ENCODE data around the gene CCDC73. TPM values are rescaled to one million over a fixed set of nuclear protein-coding genes. Genes with fewer than 3 reads are reported as not detected.
A peak's percentile ranks its signal among the peaks of the same experiment; 100 is the strongest.
"Not testable (repeated sequence)": the region's sequence is repeated elsewhere in the genome, so short reads cannot be mapped to it uniquely, and the experiment has no call there.

CCDC73 gene
- total RNA-seq, 1 donor: not detected

- no peak for TF ChIP-seq CTCF (IDR thresholded peaks at IDR 0.05; ENCODE audit: extremely low read depth, low read depth, low read length)
- Histone ChIP-seq H3K27me3 (ENCODE audit: insufficient read depth, low read length) (peaks cover 11% of the 10 kb centered on the region), H3K4me1 (ENCODE audit: insufficient read depth, low read length) (no peaks in the 10 kb centered on the region), H3K4me2 (ENCODE audit: insufficient read depth, low read length) (no peak overlapping the region), H3K79me2 (ENCODE audit: insufficient read depth, low read length) (no peaks in the 10 kb centered on the region), H3K9me3 (ENCODE audit: low read depth, low read length) (no peaks in the 10 kb centered on the region), H2AFZ (ENCODE audit: low read length) (no peak overlapping the region), H3K27ac (ENCODE audit: low read depth, low read length) (no peak overlapping the region), H3K36me3 (ENCODE audit: insufficient read depth, low read length) (no peaks in the 10 kb centered on the region), H3K4me3 (ENCODE audit: insufficient read depth, low read length) (no peak overlapping the region), H4K20me1 (ENCODE audit: insufficient read depth, low read length) (no peaks in the 10 kb centered on the region)
- DNase-seq (ENCODE audit: insufficient read length, low spot score, missing footprints): no peak
These were observed 72.2 kb downstream of the CCDC73 start for GRCh38 chr11:32722255-32722654.

DNA sequence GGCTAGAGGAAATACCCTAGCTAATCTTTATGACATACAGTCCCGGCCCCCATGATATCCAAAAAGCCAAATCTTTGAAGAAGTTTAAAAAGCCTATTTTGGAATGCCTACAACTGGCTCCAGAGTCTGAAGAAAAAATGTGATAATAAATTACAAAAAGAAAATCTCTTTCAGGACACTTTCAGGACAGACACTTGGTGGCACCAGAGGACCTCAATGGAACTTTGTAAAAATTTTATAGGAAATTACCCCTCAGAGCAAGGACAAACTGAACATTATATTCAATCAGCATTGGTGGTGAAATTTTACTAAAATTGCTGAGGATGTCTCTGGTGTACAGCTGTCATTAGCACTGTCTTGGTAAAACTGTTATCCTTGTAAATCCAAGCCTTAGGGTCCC, 81.0 kb downstream of the CCDC73 start:
- DNase-seq (ENCODE audit: insufficient read length, low spot score, missing footprints): no peak
- H4K20me1 ChIP-seq (ENCODE audit: insufficient read depth, low read length): no peaks in the 10 kb centered on the region
- no peak overlapping the region for H3K4me3 ChIP-seq (ENCODE audit: insufficient read depth, low read length)
- H3K36me3 ChIP-seq (ENCODE audit: insufficient read depth, low read length): no peaks in the 10 kb centered on the region
- H3K79me2 ChIP-seq (ENCODE audit: insufficient read depth, low read length): no peaks in the 10 kb centered on the region
- no peak overlapping the region for H2AFZ ChIP-seq (ENCODE audit: low read length)
- no peak overlapping the region for H3K27ac ChIP-seq (ENCODE audit: low read depth, low read length)
- peak; percentile 30 for TF ChIP-seq CTCF (IDR thresholded peaks at IDR 0.05; ENCODE audit: extremely low read depth, low read depth, low read length)
- H3K4me2 ChIP-seq (ENCODE audit: insufficient read depth, low read length): no peak overlapping the region
- no peaks in the 10 kb centered on the region for H3K9me3 ChIP-seq (ENCODE audit: low read depth, low read length)
- H3K4me1 ChIP-seq (ENCODE audit: insufficient read depth, low read length): no peaks in the 10 kb centered on the region
- peaks cover 11% of the 10 kb centered on the region for H3K27me3 ChIP-seq (ENCODE audit: insufficient read depth, low read length)

- H3K4me2 ChIP-seq (ENCODE audit: insufficient read depth, low read length); H3K36me3 ChIP-seq (ENCODE audit: insufficient read depth, low read length); DNase-seq (ENCODE audit: insufficient read length, low spot score, missing footprints); H4K20me1 ChIP-seq (ENCODE audit: insufficient read depth, low read length); H3K9me3 ChIP-seq (ENCODE audit: low read depth, low read length); H2AFZ ChIP-seq (ENCODE audit: low read length); H3K27me3 ChIP-seq (ENCODE audit: insufficient read depth, low read length); H3K4me1 ChIP-seq (ENCODE audit: insufficient read depth, low read length); H3K4me3 ChIP-seq (ENCODE audit: insufficient read depth, low read length); H3K27ac ChIP-seq (ENCODE audit: low read depth, low read length); H3K79me2 ChIP-seq (ENCODE audit: insufficient read depth, low read length): not testable (repeated sequence)
These were observed 85.5 kb downstream of the CCDC73 start for GRCh38 chr11:32708978-32709377.

DNA sequence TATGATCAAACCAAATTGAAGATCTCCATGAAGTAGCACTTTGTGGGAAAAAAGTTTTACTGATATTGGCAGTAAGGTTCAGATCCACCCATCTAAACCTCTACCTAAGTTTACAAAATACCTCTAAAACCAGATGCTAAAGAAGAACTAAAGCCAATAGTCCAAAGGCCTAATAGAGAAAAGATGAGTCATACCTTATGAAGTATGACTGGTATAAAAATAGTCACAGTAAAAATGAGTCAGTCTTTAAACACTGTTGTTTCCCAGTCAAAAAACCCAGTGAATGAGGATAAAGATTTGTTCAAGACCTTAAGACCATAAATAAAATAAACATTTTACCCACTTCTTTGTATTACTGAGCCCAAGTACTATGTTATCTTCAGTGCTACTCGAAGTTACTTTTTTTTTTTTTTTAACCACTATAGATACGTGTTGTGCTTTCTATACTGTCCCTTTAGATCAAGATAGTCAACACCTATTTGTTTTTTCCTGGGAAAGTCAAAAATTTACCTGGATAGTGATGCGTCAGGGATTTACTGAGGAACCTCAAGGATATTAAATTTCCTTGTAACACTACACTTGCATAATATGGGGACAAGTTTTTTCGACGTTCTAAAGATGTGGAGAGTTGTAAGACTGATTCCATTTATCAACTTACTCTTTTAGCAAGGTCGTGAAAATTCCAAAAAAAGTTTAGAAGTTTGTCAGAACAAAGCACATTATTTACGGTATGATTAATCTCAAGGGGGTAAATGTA, 87.3 kb downstream of the CCDC73 start:
- Histone ChIP-seq H3K9me3 (ENCODE audit: low read depth, low read length) (peaks cover 1% of the 10 kb centered on the region), H3K4me2 (ENCODE audit: insufficient read depth, low read length) (no peak overlapping the region), H3K27me3 (ENCODE audit: insufficient read depth, low read length) (peaks cover 7% of the 10 kb centered on the region), H4K20me1 (ENCODE audit: insufficient read depth, low read length) (no peaks in the 10 kb centered on the region), H3K79me2 (ENCODE audit: insufficient read depth, low read length) (no peaks in the 10 kb centered on the region), H3K27ac (ENCODE audit: low read depth, low read length) (no peak overlapping the region), H3K4me3 (ENCODE audit: insufficient read depth, low read length) (no peak overlapping the region), H2AFZ (ENCODE audit: low read length) (no peak overlapping the region), H3K36me3 (ENCODE audit: insufficient read depth, low read length) (no peaks in the 10 kb centered on the region), H3K4me1 (ENCODE audit: insufficient read depth, low read length) (peaks cover 8% of the 10 kb centered on the region)
- no peak for TF ChIP-seq CTCF (IDR thresholded peaks at IDR 0.05; ENCODE audit: extremely low read depth, low read depth, low read length)
- peak; percentile 46 for DNase-seq (ENCODE audit: insufficient read length, low spot score, missing footprints)
